Measurements from ENCODE around the gene SUPT6H. TPM values are rescaled to one million over a fixed set of nuclear protein-coding genes. Genes with fewer than 3 reads are reported as not detected.

SUPT6H gene
- total RNA-seq, 1 donor from 2014 or later = 36.7 TPM

GRCh38 chr17:28743243-28744103 is 81.5 kb downstream of the SUPT6H start, which contains the start of gene TRAF4:
Gene TRAF4 (plus strand): TSS chr17:28744011. CDS start chr17:28744113, 102 bp downstream.
- no peak for TF ChIP-seq CTCF (IDR thresholded peaks at IDR 0.05; ENCODE audit: insufficient read depth, low read length, poor library complexity, severe bottlenecking)
- Histone ChIP-seq H3K36me3 (ENCODE audit: control insufficient read depth, insufficient read depth, low read length) (peaks cover 5% of the 10 kb centered on the region), H3K4me3 (ENCODE audit: low read depth, low read length) (peak within 1 kb of the TSS; percentile 59), H3K27me3 (ENCODE audit: control insufficient read depth, insufficient read depth, low read length) (no peaks in the 10 kb centered on the region)
- no peak for DNase-seq (ENCODE audit: low read depth)

- Histone ChIP-seq H3K4me3 (ENCODE audit: low read depth, low read length) (peak overlapping the region; percentile 59), H3K36me3 (ENCODE audit: control insufficient read depth, insufficient read depth, low read length) (peaks cover 6% of the 10 kb centered on the region), H3K27me3 (ENCODE audit: control insufficient read depth, insufficient read depth, low read length) (no peaks in the 10 kb centered on the region)
- no peak for DNase-seq (ENCODE audit: low read depth)
- TF ChIP-seq CTCF (IDR thresholded peaks at IDR 0.05; ENCODE audit: insufficient read depth, low read length, poor library complexity, severe bottlenecking) = no peak
Observed at GRCh38 chr17:28744104-28744971, 82.3 kb downstream of the SUPT6H start.

GRCh38 chr17:28744972-28745785 is 83.2 kb downstream of the SUPT6H start:
- no peaks in the 10 kb centered on the region for H3K27me3 ChIP-seq (ENCODE audit: control insufficient read depth, insufficient read depth, low read length)
- no peak for DNase-seq (ENCODE audit: low read depth)
- no peak for TF ChIP-seq CTCF (IDR thresholded peaks at IDR 0.05; ENCODE audit: insufficient read depth, low read length, poor library complexity, severe bottlenecking)
- peak overlapping the region; percentile 59 for H3K4me3 ChIP-seq (ENCODE audit: low read depth, low read length)
- H3K36me3 ChIP-seq (ENCODE audit: control insufficient read depth, insufficient read depth, low read length) = peaks cover 6% of the 10 kb centered on the region

- no peak for DNase-seq (ENCODE audit: low read depth)
- H3K36me3 ChIP-seq (ENCODE audit: control insufficient read depth, insufficient read depth, low read length) = peaks cover 9% of the 10 kb centered on the region
- peak overlapping the region; percentile 59 for H3K4me3 ChIP-seq (ENCODE audit: low read depth, low read length)
- no peaks in the 10 kb centered on the region for H3K27me3 ChIP-seq (ENCODE audit: control insufficient read depth, insufficient read depth, low read length)
- TF ChIP-seq CTCF (IDR thresholded peaks at IDR 0.05; ENCODE audit: insufficient read depth, low read length, poor library complexity, severe bottlenecking) = no peak
Observed at GRCh38 chr17:28745786-28746411, 83.9 kb downstream of the SUPT6H start.

DNA sequence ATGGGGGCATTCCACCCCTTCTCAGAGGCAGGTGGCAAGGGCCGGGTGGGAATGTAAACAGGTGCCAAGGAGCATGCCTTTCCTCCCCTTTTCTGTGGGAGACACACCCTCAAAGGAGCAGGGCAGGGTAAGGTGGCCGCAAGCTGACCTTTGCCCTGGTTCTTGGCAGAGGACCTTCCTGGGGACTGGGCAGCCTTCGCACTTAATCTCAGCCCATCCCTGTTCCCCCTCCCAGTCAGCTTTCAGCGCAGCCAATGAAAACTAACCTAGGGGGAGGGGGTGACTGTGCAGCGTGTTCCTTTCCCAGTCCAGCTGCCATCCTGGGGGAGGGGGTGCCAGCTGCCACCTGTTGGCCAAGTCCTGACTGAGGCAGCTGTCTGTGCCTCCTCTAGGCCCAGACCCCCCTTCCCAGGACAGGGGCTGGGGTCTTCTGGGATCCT is 84.6 kb downstream of the SUPT6H start:
- H3K36me3 ChIP-seq (ENCODE audit: control insufficient read depth, insufficient read depth, low read length) = peaks cover 9% of the 10 kb centered on the region
- no peak for DNase-seq (ENCODE audit: low read depth)
- no peak overlapping the region for H3K4me3 ChIP-seq (ENCODE audit: low read depth, low read length)
- no peaks in the 10 kb centered on the region for H3K27me3 ChIP-seq (ENCODE audit: control insufficient read depth, insufficient read depth, low read length)
- no peak for TF ChIP-seq CTCF (IDR thresholded peaks at IDR 0.05; ENCODE audit: insufficient read depth, low read length, poor library complexity, severe bottlenecking)
